ENCODE data around the gene HPS6. TPM values are rescaled to one million over a fixed set of nuclear protein-coding genes. Genes with fewer than 3 reads are reported as not detected.

The HPS6 gene
- total and polyA plus RNA-seq, 11 donors, result 7.6 to 23.1 (median 12.4) TPM

GRCh38 chr10:102068216-102068615 lies 3.1 kb downstream of the HPS6 start:
- no peaks in the 10 kb centered on the region for H3K27me3 ChIP-seq
- peak overlapping the region in 1 of 12 donors; percentile 24 for H3K27ac ChIP-seq
- 9 to 14% (median 11%) methylated on average over 1 of the region's 1 CpG for WGBS, 4 donors
- peak; percentile 20 to 74 (median 48) for DNase-seq
- H3K4me1 ChIP-seq, result peaks cover 8 to 50% (median 36%) of the 10 kb centered on the region in 12 donors
- H3K36me3 ChIP-seq, result peaks cover 0 to 14% (median 8%) of the 10 kb centered on the region in 9 donors
- H3K9me3 ChIP-seq, result no peaks in the 10 kb centered on the region
- no peak overlapping the region for H3K4me3 ChIP-seq
- no peak for ATAC-seq
- TF ChIP-seq CTCF (IDR thresholded peaks at IDR 0.05), result no peak
- no peak for TF ChIP-seq POLR2A (IDR thresholded peaks at IDR 0.05)
- intact Hi-C loops (cut with DNase I), result loop anchor here in 4 of 10 donors (5.0 kb wide), 1 partner anchor 49 kb away; no protein-coding TSS in a partner anchor

- TF ChIP-seq POLR2A (IDR thresholded peaks at IDR 0.05), result no peak
- no peak for TF ChIP-seq CTCF (IDR thresholded peaks at IDR 0.05)
- Histone ChIP-seq H3K9me3 (no peaks in the 10 kb centered on the region), H3K4me1 (peaks cover 8 to 50% (median 36%) of the 10 kb centered on the region in 12 donors), H3K27me3 (no peaks in the 10 kb centered on the region), H3K36me3 (peaks cover 0 to 14% (median 8%) of the 10 kb centered on the region in 9 donors), H3K27ac (peak overlapping the region in 1 of 12 donors; percentile 24), H3K4me3 (no peak overlapping the region)
- no peak for DNase-seq
- no peak for ATAC-seq
- intact Hi-C loops (cut with DNase I), result loop anchor here in 4 of 10 donors (5.0 kb wide), 1 partner anchor 48 kb away; no protein-coding TSS in a partner anchor
Measured at GRCh38 chr10:102069071-102069470, 3.9 kb downstream of the HPS6 start.

- Histone ChIP-seq H3K27me3 (no peaks in the 10 kb centered on the region), H3K4me3 (no peak overlapping the region), H3K27ac (no peak overlapping the region), H3K36me3 (peaks cover 0 to 7% (median 2%) of the 10 kb centered on the region in 9 donors), H3K4me1 (peaks cover 0 to 20% (median 8%) of the 10 kb centered on the region in 12 donors), H3K9me3 (no peaks in the 10 kb centered on the region)
- WGBS, 4 donors, result 72 to 81% (median 76%) methylated on average over 4 of the region's 4 CpGs
- TF ChIP-seq CTCF (IDR thresholded peaks at IDR 0.05) (peak; percentile 79 to 96 (median 92)), POLR2A (IDR thresholded peaks at IDR 0.05) (no peak)
- DNase-seq (peak; percentile 66 to 82 (median 72)), ATAC-seq (peak; percentile 62 to 90 (median 78))
- intact Hi-C loops (cut with DNase I), result loop anchor here in 5 of 10 donors (2.0 to 10.0 kb wide), 7 partner anchors 39 to 908 kb away; no protein-coding TSS in a partner anchor
Measured at GRCh38 chr10:102072673-102073527, 7.8 kb downstream of the HPS6 start.

GRCh38 chr10:102083541-102083940 lies 18.4 kb downstream of the HPS6 start:
- TF ChIP-seq CTCF (IDR thresholded peaks at IDR 0.05), result no peak
- H3K9me3 ChIP-seq, result no peaks in the 10 kb centered on the region
- no peak overlapping the region for H3K27ac ChIP-seq
- H3K4me3 ChIP-seq, result no peak overlapping the region
- H3K27me3 ChIP-seq, result no peaks in the 10 kb centered on the region
- no peaks in the 10 kb centered on the region for H3K36me3 ChIP-seq
- 86 to 92% (median 90%) methylated on average over 3 of the region's 3 CpGs for WGBS, 4 donors
- H3K4me1 ChIP-seq, result no peaks in the 10 kb centered on the region
- ATAC-seq (no peak), DNase-seq (no peak)
- intact Hi-C loops (cut with DNase I), result no loop called here

Measured in heart left ventricle (tissue), 16 donors.